HCT116 (cell line): ENCODE data around the gene HPGDS. TPM values are rescaled to one million over a fixed set of nuclear protein-coding genes. Genes with fewer than 3 reads are reported as not detected.

Experiments
- ATAC-seq: fragments of 200-7000 bp; cut with Tn5 transposase; 2 replicates; pipeline ENCODE4 v1.9.1; 2020; ENCODE audit warnings: mild to moderate bottlenecking, moderate library complexity
- BruUV-seq: library from RNA; stranded (reverse); fragments of 400-500 nt; replicated peaks from 2 replicates; lab custom pipeline; 2021; lab: Mats Ljungman, UMichigan
- CTCF ChIA-PET: fragments of 300-600 bp; sonication (Branson Sonifier 250); formaldehyde crosslinking; loops from one replicate; lab custom pipeline; 2021; ENCODE audit warnings: antibody characterized with exemption; lab: Charles Lee
- POLR2A ChIA-PET: fragments of 300-600, 350-600 bp; sonication (Branson Sonifier 250); formaldehyde crosslinking; loops from one replicate; lab custom pipeline; 2021; ENCODE audit warnings: antibody characterized with exemption; lab: Charles Lee
- RAD21 ChIA-PET, 2 experiments: fragments of 300-600 bp; sonication (Branson Sonifier 250); formaldehyde crosslinking; loops; one replicate each; lab custom pipeline; 2023; ENCODE audit warnings: low total read pairs in 2 of 2; ENCODE audit not compliant: uncharacterized antibody in 2 of 2, unreplicated experiment in 2 of 2, low non-redundant PET in 1 of 2; lab: Charles Lee
- DNase-seq: peaks from one replicate; pipeline ENCODE4 v3.0.0-alpha.2; 2010; ENCODE audit warnings: low read depth, low spot score
- H2AFZ ChIP-seq: fragments of 200-600 bp; shearing (Covaris generic), sonication (generic); 2 replicates; pipeline ENCODE4 v1.6.1; 2017; ENCODE audit warnings: low read depth, mixed run types, mixed read lengths, antibody characterized with exemption, low read length; ENCODE audit not compliant: poor library complexity, severe bottlenecking
- H3K27ac ChIP-seq: 2 replicates; pipeline ENCODE4 v1.5.1; 2012; ENCODE audit warnings: low read depth, low read length
- H3K27me3 ChIP-seq: fragments of 200-600 bp; sonication (generic); 2 replicates; pipeline ENCODE4 v1.6.1; 2016; ENCODE audit warnings: mixed run types, low read length, mixed read lengths; ENCODE audit not compliant: insufficient read depth
- H3K36me3 ChIP-seq, 2 experiments: fragments of 200-500 bp in 1 of 2; fragments of 200-600 bp in 1 of 2; sonication (Bioruptor generic) in 1 of 2; sonication (generic) in 1 of 2; 2 replicates each; pipeline versions ENCODE4 v1.5.1 to v1.6.1; 2014 to 2016; ENCODE audit warnings: low read length in 2 of 2, inconsistent platforms in 1 of 2, mixed read lengths in 1 of 2, mixed run types in 1 of 2; ENCODE audit not compliant: insufficient read depth in 2 of 2, control insufficient read depth in 1 of 2
- H3K4me1 ChIP-seq, 2 experiments: fragments of 200-600 bp in 1 of 2; sonication (generic) in 1 of 2; 2 replicates each; pipeline versions ENCODE4 v1.5.1 to v1.6.1; 2012 to 2017; ENCODE audit warnings: low read length in 2 of 2, inconsistent platforms in 1 of 2, mild to moderate bottlenecking in 1 of 2, mixed read lengths in 1 of 2, mixed run types in 1 of 2, moderate library complexity in 1 of 2; ENCODE audit not compliant: insufficient read depth in 2 of 2, control insufficient read depth in 1 of 2
- H3K4me2 ChIP-seq: fragments of 200-600 bp; sonication (generic); 2 replicates; pipeline ENCODE4 v1.6.1; 2017; ENCODE audit warnings: mixed run types, low read length, mixed read lengths
- H3K4me3 ChIP-seq, 2 experiments: fragments of 200-600 bp in 1 of 2; sonication (generic) in 1 of 2; replicated peaks in 1 of 2; 2 replicates each; pipeline ENCODE4 v1.5.1; 2011 to 2016; ENCODE audit warnings: low read length in 2 of 2, control low read depth in 1 of 2, low read depth in 1 of 2, mild to moderate bottlenecking in 1 of 2, mixed read lengths in 1 of 2, mixed run types in 1 of 2
- H3K79me2 ChIP-seq: fragments of 200-600 bp; sonication (generic); 2 replicates; pipeline ENCODE4 v1.6.1; 2017; ENCODE audit warnings: mild to moderate bottlenecking, mixed run types, low read length, moderate library complexity, mixed read lengths; ENCODE audit not compliant: insufficient read depth
- H3K9ac ChIP-seq: fragments of 200-600 bp; sonication (generic); 2 replicates; pipeline ENCODE4 v1.6.1; 2016; ENCODE audit warnings: low read length, mixed read lengths
- H3K9me2 ChIP-seq: fragments of 200-600 bp; sonication (generic), shearing (Covaris generic); 2 replicates; pipeline ENCODE4 v1.6.1; 2017; ENCODE audit warnings: mixed run types, mild to moderate bottlenecking, moderate library complexity; ENCODE audit not compliant: insufficient read depth
- H3K9me3 ChIP-seq, 2 experiments: fragments of 200-500 bp in 1 of 2; fragments of 200-600 bp in 1 of 2; sonication (Bioruptor generic) in 1 of 2; sonication (generic) in 1 of 2; 2 replicates each; pipeline ENCODE4 v1.6.1; 2014 to 2017; ENCODE audit warnings: low read length in 2 of 2, mixed read lengths in 2 of 2, inconsistent platforms in 1 of 2, low read depth in 1 of 2, mild to moderate bottlenecking in 1 of 2, mixed run types in 1 of 2, moderate library complexity in 1 of 2; ENCODE audit not compliant: control insufficient read depth in 1 of 2, insufficient read depth in 1 of 2
- H4K20me1 ChIP-seq: fragments of 200-600 bp; sonication (generic), shearing (Covaris generic); 2 replicates; pipeline ENCODE4 v1.6.1; 2017; ENCODE audit warnings: mixed run types, mild to moderate bottlenecking, moderate library complexity; ENCODE audit not compliant: insufficient read depth
- ATF3 ChIP-seq: IDR thresholded peaks from 2 replicates; pipeline ENCODE4 v1.6.1; 2012
- EZH2 ChIP-seq: fragments of 200-600 bp; sonication (generic); IDR thresholded peaks from 2 replicates; pipeline ENCODE4 v1.6.1; 2017; ENCODE audit warnings: antibody characterized with exemption, mixed run types
- EZH2phosphoT487 ChIP-seq: fragments of 200-600 bp; IDR thresholded peaks from 2 replicates; pipeline ENCODE4 v1.6.1; 2018; ENCODE audit warnings: antibody characterized with exemption, borderline replicate concordance
- POLR2A ChIP-seq: IDR thresholded peaks from 2 replicates; pipeline ENCODE4 v1.7.0; 2011; ENCODE audit warnings: borderline replicate concordance; ENCODE audit not compliant: insufficient read depth, insufficient read length; ENCODE audit errors: extremely low read depth
- POLR2AphosphoS5 ChIP-seq: IDR thresholded peaks from 2 replicates; pipeline ENCODE4 v1.6.1; 2011; ENCODE audit warnings: mild to moderate bottlenecking, low read depth, low read length, moderate library complexity
- RAD21 ChIP-seq: IDR thresholded peaks from 2 replicates; pipeline ENCODE4 v1.6.1; 2012; ENCODE audit warnings: low read depth, mild to moderate bottlenecking
- REST ChIP-seq: IDR thresholded peaks from 2 replicates; pipeline ENCODE4 v1.6.1; 2012; ENCODE audit warnings: low read depth
- SIN3A ChIP-seq: IDR thresholded peaks from 2 replicates; pipeline ENCODE4 v1.6.1; 2012; ENCODE audit warnings: low read depth
- SRF ChIP-seq: IDR thresholded peaks from 2 replicates; pipeline ENCODE4 v1.6.1; 2012; ENCODE audit warnings: low read depth
- TCF7L2 ChIP-seq: IDR thresholded peaks from 2 replicates; pipeline ENCODE4 v1.7.0; 2011; ENCODE audit warnings: borderline replicate concordance, inconsistent platforms; ENCODE audit not compliant: insufficient read depth, insufficient read length; ENCODE audit errors: extremely low read depth
- ZFX ChIP-seq: fragments of 450-650 bp; IDR thresholded peaks from 2 replicates; pipeline ENCODE4 v1.6.1; 2017
- ZNF274 ChIP-seq: fragments of 200-500 bp; sonication (Bioruptor generic); IDR thresholded peaks from 2 replicates; pipeline ENCODE4 v1.6.1; 2014; ENCODE audit warnings: mild to moderate bottlenecking, low read depth, low read length, inconsistent platforms
- intact Hi-C: fragments of 100-400 bp; cut with micrococcal nuclease; formaldehyde crosslinking; loops from 2 replicates; pipeline ENCODE4 v1.10.0; 2022
- total RNA-seq: library from RNA; stranded (reverse); gene quantifications from one replicate; pipeline ENCODE4 v1.2.1, GENCODE V29; 2021; ENCODE audit not compliant: unreplicated experiment
- TF ChIP-seq, protein P1 (sequence below): IDR thresholded peaks from 2 replicates; pipeline ENCODE4 v1.6.1; 2012

HPGDS gene
- total RNA-seq, 1 experiment from 2014 or later = not detected

DNA sequence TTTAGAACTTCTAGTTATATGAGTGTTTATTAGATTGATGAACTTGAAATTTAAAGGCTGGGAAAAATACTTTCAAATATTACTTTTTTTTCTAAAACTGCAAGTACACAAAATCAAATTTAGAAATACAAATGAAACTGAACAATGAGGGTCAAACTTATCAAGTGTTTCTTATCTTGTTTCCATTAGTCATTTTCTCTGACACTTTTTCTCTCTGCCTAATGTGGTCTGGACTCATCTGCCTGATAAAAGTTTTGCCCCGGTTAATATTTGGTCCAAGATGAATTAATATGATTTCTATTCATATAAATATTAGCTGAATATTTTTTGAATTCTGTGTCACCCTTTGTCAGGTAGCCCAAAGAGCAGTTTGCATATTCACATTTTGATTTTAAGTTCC is 8.7 kb upstream of the HPGDS start (continued):
- TF ChIP-seq REST (no peak), ATF3 (no peak), SIN3A (no peak), EZH2 (no peak)

- BruUV-seq = no TSS peak
- H3K9me2 ChIP-seq = no peaks in the 10 kb centered on the region
- ChIA-PET CTCF (no interaction called here), RAD21 (no interaction called here), POLR2A (no interaction called here)
- no peaks in the 10 kb centered on the region for H3K36me3 ChIP-seq
- intact Hi-C loops = no loop called here
- H3K27ac ChIP-seq = no peak overlapping the region
- no peaks in the 10 kb centered on the region for H3K9me3 ChIP-seq
- H3K4me1 ChIP-seq = 0 out of 4 replicates have a peak, but pooled peaks cover 0 to 3% of the 10 kb centered on the region in 2 experiments
- ATAC-seq = no peak
- no peak overlapping the region for H3K4me3 ChIP-seq
- no peak for DNase-seq
- no peak overlapping the region for H2AFZ ChIP-seq
- H3K27me3 ChIP-seq = no peaks in the 10 kb centered on the region
- no peaks in the 10 kb centered on the region for H4K20me1 ChIP-seq
- H3K4me2 ChIP-seq = no peak overlapping the region
- no peak for TF ChIP-seq POLR2A
- no peak for TF ChIP-seq ZNF274
- TF ChIP-seq, protein P1, sequence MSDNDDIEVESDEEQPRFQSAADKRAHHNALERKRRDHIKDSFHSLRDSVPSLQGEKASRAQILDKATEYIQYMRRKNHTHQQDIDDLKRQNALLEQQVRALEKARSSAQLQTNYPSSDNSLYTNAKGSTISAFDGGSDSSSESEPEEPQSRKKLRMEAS = no peak
- no peak for TF ChIP-seq TCF7L2
- TF ChIP-seq SRF = no peak
- TF ChIP-seq EZH2phosphoT487 = no peak
- TF ChIP-seq ZFX = no peak
- TF ChIP-seq POLR2AphosphoS5 = no peak
- TF ChIP-seq RAD21 = no peak
- no peaks in the 10 kb centered on the region for H3K79me2 ChIP-seq
- H3K9ac ChIP-seq = no peak overlapping the region
Measured at GRCh38 chr4:94350095-94350494, 7.5 kb upstream of the HPGDS start.
